Hematopoietic multipotent progenitor cell (in vitro differentiated cells): Measurements from ENCODE around the gene HOMER1. TPM values are rescaled to one million over a fixed set of nuclear protein-coding genes. Genes with fewer than 3 reads are reported as not detected.
"Not testable (repeated sequence)": the region's sequence is repeated elsewhere in the genome, so short reads cannot be mapped to it uniquely, and the experiment has no call there.

Experiments used
- DNase-seq, 3 donors: peaks; one replicate each; pipeline ENCODE4 v3.0.0-alpha.2; 2011 to 2015; ENCODE audit warnings: low read depth in 2 of 3, low spot score in 2 of 3
- total RNA-seq: library from RNA; depleted of rRNA; stranded (reverse); fragments of >200 nt; gene quantifications from one replicate; pipeline ENCODE4 v1.2.3, GENCODE V29; 2012

The HOMER1 gene
- total RNA-seq, 1 donor, result 0.54 TPM

DNA sequence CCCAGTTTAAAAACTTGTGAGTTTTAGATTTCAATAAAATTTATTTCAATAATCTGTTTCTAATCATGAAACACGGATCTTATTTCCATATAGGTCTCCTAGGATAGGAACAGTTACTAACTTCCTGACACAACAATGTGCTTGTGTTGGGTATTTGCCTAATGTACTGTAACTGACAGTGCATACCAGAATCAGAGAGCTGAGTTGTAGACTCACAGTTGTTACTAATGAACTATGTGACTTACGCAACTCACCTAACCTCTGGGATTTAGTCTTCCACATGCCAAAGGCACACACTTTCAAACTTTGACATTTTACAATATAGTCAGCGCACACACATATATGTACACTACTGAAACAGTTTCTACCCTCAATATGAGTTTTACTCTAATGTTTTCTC, 77.7 kb downstream of the HOMER1 start:
- DNase-seq, result no peak

DNA sequence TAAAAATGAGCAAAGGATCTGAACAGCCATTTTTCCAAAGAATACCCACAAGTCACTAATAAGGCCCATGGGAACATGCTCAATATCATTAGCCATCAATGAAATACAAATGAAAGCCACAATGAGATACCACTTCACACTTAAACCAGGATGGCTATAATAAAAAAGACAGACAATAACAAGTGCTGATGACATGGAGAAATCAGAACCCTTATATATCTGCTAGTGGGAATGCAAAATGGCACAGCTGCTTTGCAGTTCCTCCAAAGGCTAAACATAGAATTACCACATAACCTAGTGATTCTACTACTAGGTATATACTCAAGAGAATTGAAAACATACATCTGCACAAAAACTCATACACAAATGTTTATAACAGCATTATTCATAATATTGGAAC, 83.7 kb downstream of the HOMER1 start:
- DNase-seq, result no peak

DNA sequence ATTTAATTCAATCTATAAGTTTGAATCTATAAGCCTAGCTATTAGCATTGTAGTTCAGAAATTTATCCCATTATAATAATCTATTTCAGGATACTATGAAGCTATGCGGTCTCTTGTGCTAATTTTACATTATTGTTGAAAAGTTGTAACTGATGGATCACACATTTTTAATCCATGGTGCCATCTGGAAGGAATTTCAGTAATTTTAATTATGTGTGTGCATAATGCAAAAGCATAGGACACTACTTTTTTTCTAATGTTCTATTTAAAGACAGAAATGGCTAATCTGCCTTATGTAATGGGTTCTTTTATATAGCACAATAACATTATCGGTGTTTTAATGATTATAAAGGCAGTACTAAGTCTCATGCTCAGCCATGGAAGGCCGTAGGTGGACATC, 90.6 kb downstream of the HOMER1 start:
- no peak for DNase-seq

DNA sequence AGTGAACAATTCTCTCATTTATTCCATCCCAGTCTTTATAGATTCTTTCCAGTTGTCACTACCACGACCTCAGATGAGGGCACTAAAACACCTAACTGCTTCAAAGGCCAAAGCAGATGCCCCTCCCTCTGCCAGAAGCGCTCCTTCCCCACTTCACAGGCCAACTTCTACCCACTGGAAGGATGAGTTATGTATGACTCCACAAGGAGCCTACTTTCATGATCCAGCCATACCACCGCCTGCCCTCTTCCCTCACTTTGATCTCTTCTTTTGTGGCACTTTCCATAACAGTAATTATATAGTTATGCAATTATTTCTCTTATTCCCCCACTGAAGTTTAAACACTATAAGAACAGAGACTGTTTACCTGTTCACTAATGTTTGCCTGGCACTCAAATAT, 93.7 kb downstream of the HOMER1 start:
- DNase-seq, result no peak

DNA sequence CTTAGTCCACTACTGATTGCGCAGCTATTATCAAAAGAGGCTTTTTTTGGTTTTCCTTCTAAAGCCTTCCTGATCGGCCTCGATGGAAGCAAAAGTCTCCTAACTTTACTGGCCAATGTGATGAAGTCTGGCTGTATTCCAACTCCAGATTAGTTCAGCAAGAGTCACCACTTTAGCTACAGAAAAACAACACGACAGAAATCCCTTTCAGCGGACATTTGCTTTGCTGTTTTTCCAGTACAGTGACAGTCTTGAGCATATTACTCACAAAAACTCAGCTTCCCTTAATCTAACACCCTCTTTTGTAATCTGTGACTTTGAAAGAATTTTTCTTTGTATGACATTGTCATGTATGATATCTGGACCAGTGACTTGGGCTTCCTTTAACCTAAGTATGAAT, 95.7 kb downstream of the HOMER1 start:
- DNase-seq, result no peak

DNA sequence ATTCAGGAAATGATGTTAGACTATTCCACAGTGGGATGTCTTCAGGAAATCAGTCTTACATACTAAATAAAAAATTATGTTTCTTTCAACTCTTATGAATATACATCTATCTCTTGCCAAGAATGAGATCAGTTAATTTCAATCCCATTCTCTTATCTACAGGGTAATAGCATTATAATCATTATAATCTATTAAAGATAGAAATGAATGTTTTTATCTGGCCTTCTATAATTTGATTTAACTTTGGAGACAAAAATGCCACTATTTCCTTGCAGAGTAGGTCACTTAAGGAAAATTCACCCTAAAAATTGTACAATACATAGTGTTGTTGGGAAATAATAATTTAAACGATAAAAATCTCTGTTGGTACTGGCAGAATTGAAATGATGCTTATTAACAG, 96.4 kb downstream of the HOMER1 start:
- no peak for DNase-seq

DNA sequence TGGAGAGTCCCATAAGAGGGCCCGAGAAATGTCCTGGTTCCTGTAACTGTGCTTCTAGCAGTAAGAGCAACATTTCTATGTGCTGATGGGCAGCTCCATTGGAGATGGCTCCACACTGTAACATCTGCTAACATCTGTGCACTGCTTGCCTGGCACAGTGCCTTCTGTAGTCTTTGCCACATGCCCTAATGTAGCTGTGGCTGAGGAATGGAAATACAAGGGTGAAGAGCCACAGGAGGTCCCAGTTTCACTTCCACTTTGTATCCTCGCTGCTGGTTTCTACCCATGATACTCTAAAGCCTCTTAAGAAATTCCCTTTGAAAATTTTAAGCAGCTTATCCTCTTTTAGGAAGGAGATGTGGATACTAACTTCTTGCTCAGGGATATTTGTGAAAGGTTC, 97.4 kb downstream of the HOMER1 start:
- peak in 1 of 3 donors; percentile 1 for DNase-seq

DNA sequence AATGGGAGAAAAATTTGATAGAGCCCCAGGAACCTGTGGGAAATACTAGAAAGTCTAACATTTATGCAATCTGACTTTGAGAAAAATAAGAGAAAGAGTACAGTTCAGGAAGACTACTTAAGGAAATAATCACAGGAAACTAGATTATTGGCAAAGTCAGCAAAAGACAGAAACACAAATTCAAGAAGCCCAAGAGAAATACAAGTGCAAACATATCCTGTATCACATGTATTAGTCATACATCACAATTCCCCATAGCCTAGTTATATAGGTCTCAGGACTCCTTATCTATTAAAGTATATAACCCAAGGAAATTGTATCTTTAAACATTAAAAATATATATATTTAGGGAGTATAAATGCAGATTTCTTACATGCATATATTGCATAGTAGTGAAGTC, 100.8 kb downstream of the HOMER1 start:
- no peak for DNase-seq

DNA sequence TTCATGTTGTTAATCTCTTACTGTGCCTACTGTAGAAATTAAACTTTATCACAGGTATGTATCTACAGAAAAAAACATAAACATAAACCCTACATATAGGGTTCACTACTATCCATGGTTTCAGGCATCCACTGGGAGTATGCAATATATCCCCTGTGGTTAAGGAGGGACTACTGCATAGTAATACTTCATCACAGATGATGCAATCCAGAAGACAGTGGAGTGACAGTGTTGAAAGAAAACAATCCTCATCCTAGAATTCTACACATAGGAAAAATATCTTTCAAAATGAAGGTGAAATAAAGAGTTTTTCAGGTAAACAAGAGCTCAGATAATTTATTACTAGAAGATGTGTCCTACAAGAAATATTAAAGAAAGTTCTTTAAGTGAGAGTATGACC, 105.9 kb downstream of the HOMER1 start:
- no peak for DNase-seq

DNA sequence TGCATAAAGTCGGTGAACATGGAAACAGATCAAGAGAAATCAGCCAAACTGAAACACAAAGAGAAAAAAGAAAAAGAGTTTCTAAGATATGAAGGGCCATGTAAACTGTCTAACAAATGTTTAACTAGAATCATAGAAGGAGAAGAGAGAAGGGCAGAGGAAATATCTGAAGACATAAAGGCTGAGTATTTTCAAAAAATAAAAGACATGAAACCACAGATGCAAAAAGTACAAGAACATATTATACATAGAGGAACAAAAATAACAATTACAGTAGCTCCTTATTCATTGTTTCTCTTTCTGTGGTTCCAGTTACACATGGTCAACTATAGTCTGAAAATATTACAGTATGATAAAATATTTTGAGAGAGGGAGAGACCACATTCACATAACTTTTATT, 106.3 kb downstream of the HOMER1 start:
- no peak for DNase-seq

DNA sequence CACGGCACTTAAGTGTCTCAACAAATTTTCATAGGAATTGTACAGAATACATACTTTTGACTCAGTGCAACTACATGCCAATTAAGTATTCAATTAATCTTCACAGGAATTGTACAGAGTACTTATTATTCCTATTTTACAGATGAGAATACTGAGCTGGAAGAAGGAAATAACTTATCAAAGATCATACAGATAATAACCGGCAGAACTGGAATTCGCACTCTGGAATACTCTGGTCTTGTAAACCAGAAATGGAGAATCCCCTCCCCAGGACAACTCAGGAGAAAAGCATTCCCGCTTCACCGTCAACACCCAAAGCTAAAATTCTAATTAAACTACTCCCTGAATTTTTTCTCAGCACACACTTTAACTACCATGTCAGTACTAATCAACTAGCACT, 112.7 kb downstream of the HOMER1 start:
- DNase-seq, result no peak

DNA sequence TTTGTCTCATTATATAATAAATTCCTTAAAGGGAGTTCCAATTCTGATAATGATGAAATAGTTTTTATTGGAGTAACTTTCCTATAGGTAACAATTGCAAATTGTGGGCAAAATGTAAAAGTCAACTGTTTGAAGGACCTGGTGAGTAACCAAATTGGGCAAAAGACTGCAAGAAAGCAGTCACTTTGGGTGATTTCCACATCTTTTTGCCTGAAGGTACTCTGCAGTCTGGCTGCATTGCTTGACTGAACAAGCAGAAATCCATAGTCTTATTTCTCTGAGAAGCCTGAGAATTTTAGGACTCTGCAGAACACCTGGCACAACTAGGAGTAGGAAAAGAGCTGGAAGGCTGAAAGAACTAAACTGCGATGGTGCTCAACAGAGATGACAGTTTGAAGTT, 114.9 kb downstream of the HOMER1 start:
- no peak for DNase-seq

DNA sequence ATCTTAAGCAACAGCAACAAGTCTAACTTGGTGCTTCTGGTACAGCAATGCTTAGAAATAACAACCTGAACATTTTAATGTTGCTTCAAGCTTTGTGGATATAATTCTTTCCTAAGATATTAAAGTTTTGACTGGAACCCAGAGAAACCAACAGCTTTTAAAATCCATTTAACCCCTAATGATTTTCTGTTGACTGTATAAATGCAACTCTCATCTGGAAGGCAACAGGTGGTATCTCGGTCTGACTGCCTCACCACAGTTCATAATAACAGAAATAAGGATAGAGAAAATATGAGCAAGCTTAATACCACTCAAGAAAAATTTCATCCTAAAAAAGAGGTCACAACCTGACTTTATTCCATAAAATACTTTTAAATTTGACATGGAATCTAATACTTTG, 116.9 kb downstream of the HOMER1 start:
- DNase-seq, result no peak

DNA sequence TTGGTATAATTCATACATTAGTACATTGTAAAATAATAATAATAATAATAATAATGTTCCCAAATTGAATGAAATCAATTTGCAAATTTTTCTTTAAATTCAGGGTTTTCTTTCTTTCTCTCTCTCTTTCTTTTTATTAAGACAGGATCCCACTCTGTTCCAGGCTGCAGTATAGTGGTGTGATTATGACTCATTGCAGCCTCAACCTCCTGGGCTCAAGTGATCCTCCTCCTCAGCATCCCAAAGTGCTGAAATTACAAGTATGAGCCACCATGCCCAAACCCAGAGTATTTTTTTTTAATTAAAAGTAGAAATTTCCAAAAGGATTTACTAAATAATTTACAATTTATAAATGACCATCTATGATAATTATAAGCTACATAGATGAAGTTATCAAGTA, 117.7 kb downstream of the HOMER1 start:
- DNase-seq, result no peak

DNA sequence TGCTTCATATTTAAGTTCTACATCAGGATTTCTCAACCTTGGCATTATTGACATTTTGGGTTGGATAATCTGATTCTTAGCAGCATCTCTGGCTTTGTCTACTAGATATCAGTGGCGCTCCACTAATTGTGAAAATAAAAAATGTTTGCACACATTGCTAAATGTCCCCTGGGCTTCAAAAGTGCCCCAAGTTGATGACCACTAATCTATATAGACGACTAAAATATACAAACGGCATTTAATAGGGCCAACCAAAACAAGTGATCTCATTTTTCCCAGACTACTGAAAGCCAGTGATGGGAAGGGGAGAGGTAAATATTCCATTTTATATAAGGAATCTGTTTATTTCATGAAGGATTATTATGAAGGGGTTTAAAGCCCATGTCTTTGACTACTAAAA, 118.6 kb downstream of the HOMER1 start:
- no peak for DNase-seq

DNA sequence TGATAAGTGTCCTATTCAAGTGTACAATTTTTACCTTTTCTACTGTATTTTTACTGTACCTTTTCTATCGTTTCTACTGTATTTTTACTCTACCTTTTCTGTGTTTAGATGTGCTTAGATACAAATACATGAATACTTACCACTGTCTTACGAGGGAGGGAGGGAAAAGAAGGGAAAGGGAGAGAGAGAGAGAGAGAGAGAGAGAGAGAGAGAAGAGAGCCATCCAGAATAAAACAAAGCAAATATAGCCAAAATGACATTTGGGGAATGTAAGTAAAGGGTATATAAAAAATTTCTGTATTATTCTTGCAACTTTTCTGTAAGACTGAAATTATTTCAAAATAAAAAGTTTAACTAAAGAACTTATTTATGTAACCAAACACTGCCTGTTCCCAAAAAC, 121.2 kb downstream of the HOMER1 start:
- DNase-seq, result no peak

DNA sequence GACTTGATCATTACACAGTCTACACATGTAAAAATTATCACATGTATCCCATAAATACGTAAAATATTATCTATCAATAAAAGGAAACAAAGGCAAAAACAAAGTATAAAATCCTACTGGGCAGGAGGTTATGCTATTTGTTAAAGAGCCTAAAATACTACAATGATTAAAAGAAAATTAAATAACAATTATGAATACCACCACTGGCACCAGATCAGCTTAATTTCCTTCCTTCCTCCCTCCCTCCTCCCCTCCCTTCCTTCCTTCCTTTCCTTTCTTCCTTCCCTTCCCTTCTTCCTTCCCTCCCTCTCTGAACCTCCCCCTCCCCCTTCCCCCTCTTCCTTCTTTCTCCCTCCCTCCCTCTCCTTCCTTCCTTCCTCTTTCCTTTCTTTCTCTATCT, 127.3 kb downstream of the HOMER1 start:
- no peak for DNase-seq

DNA sequence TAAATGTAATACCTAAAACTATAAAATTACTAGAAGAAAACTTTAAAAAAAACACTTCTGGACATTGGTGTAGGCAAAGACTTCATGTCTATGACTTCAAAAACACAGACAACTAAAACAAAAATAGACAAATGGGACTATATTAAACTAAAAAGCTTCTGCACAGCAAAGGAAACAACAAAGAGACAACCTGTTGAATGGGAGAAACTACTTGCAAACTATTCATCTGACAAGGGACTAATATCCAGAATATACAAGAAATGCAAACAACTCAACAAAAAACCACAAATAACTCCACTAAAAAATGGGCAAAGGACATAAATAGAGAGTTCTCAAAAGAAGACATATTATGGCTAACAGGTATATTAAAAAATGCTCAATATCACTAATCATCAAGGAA, 128.8 kb downstream of the HOMER1 start:
- DNase-seq, result not testable (repeated sequence)

DNA sequence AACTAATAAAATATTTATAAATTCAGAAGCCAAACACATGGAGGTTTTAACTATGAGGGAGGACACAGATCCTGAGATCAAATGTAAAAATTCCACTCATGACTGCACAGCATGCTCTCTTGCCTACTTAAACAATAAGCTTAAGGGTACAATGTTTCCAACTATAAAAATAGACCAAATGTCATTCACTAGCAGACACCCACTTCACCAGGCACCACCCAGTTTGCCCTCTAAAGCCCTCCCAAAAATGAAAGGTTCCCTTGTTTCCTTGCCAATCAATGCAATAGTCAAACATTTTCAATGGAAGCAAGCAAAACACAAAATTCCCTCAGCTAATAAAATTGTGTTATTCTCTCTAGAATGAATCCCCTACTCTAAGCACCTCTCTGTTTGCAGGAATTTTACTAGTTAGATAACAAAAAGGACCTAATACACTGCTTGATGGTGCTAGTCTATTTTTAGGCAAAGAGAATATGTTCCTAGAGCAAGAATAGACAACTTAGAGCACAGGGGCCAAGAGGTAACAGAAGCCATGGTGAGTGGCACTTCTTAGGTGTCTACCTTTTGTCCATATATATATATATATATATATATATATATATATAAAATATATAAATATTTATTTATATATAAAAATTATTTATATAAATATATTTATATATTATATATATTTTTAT, 135.3 kb downstream of the HOMER1 start:
- no peak for DNase-seq

DNA sequence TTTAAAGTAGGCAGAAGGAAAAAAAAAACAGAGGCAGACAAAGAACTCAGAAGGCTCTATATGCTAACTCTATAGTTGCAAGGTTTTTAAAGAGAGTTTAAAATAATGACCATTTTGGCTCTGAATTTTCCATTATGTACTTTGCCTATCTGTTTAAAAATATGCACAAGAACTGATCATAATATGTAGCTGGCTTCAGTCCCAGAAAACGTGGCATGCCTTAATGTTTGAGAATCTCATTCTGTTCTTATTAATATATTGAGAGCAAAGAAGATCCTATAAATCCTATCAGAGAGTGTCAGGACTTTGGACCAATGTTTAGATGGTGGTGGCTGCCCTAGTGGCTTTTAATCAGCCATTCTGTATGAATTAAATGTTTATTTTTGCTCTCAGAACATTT, 156.5 kb downstream of the HOMER1 start:
- no peak for DNase-seq

DNA sequence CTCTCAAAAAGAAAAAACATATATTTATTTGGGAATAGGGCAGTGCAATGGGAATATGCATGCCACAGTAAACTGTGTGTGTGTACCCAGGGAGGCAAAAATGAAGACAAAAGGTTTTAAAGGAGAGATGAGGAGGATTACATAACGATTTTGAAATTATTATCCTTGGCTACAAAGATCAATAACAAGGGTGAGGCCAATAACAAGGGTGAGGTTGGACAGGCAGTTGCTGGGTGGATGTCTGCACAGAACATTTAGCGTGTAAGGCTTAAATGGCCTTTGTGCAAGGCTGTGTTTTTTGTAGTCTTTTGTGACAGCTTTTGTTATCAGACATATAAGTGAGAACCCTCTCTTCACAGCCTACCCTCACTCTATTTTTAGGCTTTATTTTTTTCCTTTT, 164.1 kb downstream of the HOMER1 start:
- DNase-seq, result no peak

DNA sequence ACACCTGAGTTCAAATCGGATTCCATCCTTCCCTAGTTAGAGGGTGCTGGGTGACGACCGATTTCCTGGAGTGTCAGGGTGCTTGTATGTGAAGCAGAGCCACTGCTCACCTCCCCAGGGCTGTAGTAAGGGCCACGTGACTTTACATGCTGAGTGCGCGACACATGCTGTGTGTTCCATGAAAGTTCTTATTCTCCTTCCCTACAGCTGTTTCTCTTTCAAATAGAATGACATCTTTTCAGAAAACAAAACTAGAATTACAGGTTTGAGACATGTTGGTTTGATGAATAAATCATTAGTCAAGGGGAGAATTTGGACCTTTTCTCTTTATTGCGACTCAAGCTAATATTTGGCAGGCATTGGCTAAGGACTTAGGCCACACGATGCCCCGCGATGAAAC, 164.9 kb downstream of the HOMER1 start:
- no peak for DNase-seq

DNA sequence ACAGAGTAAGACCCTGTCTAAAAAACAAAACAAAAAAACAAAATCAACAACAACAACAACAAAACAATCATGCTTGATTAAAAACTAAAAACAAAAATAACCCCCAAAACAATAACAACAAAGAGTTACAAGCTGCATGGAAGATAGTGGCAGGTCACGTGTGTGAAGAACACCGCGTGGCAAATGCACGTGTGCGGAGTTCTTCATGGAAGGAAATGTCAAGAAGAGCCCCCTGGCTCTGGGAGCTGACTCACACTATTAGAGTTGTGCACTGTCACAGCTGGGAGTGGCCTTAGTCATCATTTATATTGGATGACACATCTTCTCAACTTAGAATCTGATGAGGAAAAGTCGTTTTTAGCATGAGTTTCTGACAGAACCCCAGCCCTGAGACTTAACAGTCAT, 167.5 kb downstream of the HOMER1 start:
- DNase-seq, result no peak
